H1 (cell line): ENCODE data around the gene GRAMD2A. TPM values are rescaled to one million over a fixed set of nuclear protein-coding genes. Genes with fewer than 3 reads are reported as not detected.

Experiments
- ATF3 ChIP-seq: IDR thresholded peaks from 2 replicates; pipeline ENCODE4 v1.6.1; 2011; ENCODE audit warnings: low read depth, mild to moderate bottlenecking, low read length; ENCODE audit not compliant: insufficient read depth
- BCL11A ChIP-seq, 2 experiments: IDR thresholded peaks; one replicate each; pipeline ENCODE4 v1.6.1; 2011; ENCODE audit warnings: low read depth in 2 of 2, low read length in 2 of 2, mild to moderate bottlenecking in 2 of 2
- CHD7 ChIP-seq: fragments of 300-600 bp; sonication (generic); IDR thresholded peaks from 2 replicates; pipeline ENCODE4 v1.7.1; 2012; ENCODE audit warnings: low read length, moderate library complexity, mild to moderate bottlenecking, inconsistent platforms; ENCODE audit not compliant: insufficient replicate concordance
- GABPA ChIP-seq: IDR thresholded peaks from 2 replicates; pipeline ENCODE4 v1.6.1; 2011; ENCODE audit warnings: mild to moderate bottlenecking, low read length, moderate library complexity, borderline replicate concordance; ENCODE audit not compliant: insufficient read depth
- PHF8 ChIP-seq: fragments of 200-600 bp; sonication (generic); conservative IDR thresholded peaks from 2 replicates; pipeline ENCODE4 v1.7.1; 2012; ENCODE audit warnings: low read depth, mild to moderate bottlenecking, inconsistent platforms, low read length, moderate library complexity
- SIX5 ChIP-seq: IDR thresholded peaks from 2 replicates; pipeline ENCODE4 v1.6.1; 2011; ENCODE audit warnings: mild to moderate bottlenecking, low read depth, low read length
- SUZ12 ChIP-seq: fragments of 200-600 bp; sonication (generic); IDR thresholded peaks from 2 replicates; pipeline ENCODE4 v1.6.1; 2012; ENCODE audit warnings: mild to moderate bottlenecking, inconsistent platforms, low read length, moderate library complexity, mixed read lengths
- TEAD4 ChIP-seq: IDR thresholded peaks from 2 replicates; pipeline ENCODE4 v1.6.1; 2012; ENCODE audit warnings: low read depth, low read length, inconsistent platforms, mixed read lengths
- YY1 ChIP-seq: IDR thresholded peaks from 2 replicates; pipeline ENCODE4 v1.6.1; 2011; ENCODE audit warnings: low read depth, mild to moderate bottlenecking, low read length
- polyA plus RNA-seq, 7 experiments: library from polyadenylated mRNA; depleted of rRNA in 3 of 7; stranded (reverse) in 5 of 7; unstranded in 2 of 7; fragments of >200 nt in 5 of 7; fragments of 200-250 nt in 2 of 7; gene quantifications; 1 replicate in 5 of 7; 2 replicates in 1 of 7; 4 replicates in 1 of 7; pipeline versions ENCODE4 v1.2.1 to v1.2.3, GENCODE V29; 2011 to 2013; ENCODE audit warnings: missing spikeins in 2 of 7, mixed read lengths in 2 of 7
- total RNA-seq: library from RNA; stranded (reverse); fragmentation: NEBNext Ultra II Directional; extraction: Animal tissue kit (Norgen Biotek cat#: 25700); gene quantifications from 2 replicates; pipeline ENCODE4 v1.2.1, GENCODE V29; 2021

Gene GRAMD2A
- total and polyA plus RNA-seq, 2 of the 8 experiments (the other 6 are each of a cell fraction or from before 2014, with no cell fraction given), result 0.57 to 1.5 TPM

- TF ChIP-seq CHD7, result no peak
- TF ChIP-seq YY1, result no peak
- no peak for TF ChIP-seq GABPA
- TF ChIP-seq SIX5, result no peak
- TF ChIP-seq BCL11A (IDR thresholded peaks at IDR 0.05; ENCODE audit: low read depth in 2 of 2, low read length in 2 of 2), result no peak
- no peak for TF ChIP-seq TEAD4
- TF ChIP-seq ATF3, result no peak
- no peak for TF ChIP-seq PHF8
- TF ChIP-seq SUZ12, result no peak
Measured at GRCh38 chr15:72172796-72173195, 24.8 kb downstream of the GRAMD2A start (continued).
